HG03103 (cell line): Measurements from ENCODE around the gene CACHD1.

Experiments used
- ATAC-seq: cut with Tn5 transposase; IDR thresholded peaks from one replicate; pipeline ENCODE4 v1.9.1; 2021; ENCODE audit warnings: low read depth; ENCODE audit not compliant: unreplicated experiment

Gene CACHD1

DNA sequence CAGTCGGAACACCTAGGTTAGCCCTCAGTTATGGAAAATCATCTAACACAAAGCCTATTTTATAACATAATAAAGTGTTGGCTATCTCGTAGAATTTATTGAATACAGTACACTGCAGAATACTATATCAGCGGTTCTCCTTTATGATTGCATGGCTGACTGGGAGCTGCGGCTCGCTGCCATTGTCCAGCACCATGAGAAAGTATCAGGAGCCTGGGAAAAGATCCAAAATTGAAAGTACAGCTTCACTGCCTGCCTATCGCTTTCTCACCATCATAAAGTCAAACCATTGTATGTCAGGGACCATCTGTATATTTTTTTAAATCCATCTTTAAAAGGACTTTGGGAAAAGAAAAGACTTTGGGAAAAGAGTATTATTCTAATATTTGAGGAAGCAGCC lies 163.0 kb downstream of the CACHD1 start:
- ATAC-seq, result no peak

DNA sequence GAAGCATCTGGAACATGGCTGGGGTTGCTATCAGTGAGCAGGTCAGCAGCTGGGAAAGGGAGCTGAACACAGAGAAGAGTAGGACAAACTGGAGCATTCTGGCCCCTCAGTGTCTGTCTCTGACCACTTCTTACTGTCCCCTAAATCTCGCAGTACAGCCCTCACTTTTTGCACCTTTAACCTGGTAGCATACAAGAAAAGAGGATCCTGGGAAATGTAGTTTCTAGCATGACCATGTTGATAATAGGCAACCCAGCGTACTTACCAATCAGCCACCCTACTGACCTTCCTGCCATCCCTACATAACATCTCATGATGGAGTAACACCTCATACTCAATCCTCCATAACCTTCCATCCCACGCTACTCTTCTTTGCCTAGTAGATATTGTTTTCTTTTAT lies 175.8 kb downstream of the CACHD1 start:
- no peak for ATAC-seq

DNA sequence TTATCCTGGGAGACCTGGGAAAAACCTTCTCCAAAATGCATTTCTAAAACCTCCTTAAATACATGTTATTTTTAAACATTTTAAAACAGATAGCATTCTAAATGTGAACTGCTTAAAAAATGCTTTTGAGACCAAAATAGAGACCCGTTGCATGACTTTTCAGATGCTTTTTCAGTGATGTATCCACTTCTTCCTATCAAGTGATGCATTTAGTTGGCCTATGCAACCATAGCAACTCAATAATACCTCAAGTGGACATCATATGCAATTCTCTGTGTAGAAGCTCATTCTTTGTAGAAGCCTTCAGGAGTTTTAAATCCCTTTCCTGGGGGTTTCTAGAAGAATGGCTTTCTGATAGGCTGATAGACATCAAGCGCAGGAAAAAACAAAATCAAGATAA lies 180.5 kb downstream of the CACHD1 start:
- no peak for ATAC-seq

DNA sequence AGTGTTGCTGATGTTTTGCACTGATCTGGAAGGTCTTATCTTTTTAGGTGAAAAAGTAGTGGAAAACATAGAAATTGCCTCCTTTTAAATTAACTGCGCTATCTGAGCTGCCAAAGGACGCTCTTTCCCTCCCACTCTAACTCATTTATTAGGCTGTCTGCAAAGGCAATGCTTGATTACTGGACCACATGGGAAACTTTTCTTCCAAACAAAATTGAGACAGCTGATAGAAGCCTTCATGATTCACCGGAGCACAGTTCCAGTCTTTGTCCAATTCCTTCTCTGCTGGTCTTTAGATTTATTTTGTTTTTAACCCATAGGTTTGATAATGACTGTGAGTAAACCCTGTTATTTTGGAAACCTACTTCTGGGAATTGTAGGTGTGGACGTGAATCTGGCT lies 181.9 kb downstream of the CACHD1 start:
- ATAC-seq, result no peak

DNA sequence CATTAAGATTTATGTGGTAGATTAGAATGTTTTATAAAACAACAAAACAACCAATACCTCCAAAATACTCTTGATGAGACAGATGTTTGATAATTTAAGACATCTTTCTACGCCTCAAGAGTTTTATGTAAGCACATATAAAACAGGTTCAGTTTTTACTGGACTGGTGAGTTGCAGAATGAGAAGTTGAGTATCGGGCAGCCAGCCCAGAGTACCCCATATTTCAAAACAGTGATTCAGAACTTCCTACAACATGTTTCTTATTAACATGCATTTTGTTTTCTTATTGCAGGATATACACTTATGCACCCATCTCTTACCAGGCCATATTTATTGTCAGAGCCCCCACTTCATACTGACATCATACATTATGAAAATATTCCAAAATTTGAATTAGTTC lies 183.5 kb downstream of the CACHD1 start:
- ATAC-seq, result no peak

DNA sequence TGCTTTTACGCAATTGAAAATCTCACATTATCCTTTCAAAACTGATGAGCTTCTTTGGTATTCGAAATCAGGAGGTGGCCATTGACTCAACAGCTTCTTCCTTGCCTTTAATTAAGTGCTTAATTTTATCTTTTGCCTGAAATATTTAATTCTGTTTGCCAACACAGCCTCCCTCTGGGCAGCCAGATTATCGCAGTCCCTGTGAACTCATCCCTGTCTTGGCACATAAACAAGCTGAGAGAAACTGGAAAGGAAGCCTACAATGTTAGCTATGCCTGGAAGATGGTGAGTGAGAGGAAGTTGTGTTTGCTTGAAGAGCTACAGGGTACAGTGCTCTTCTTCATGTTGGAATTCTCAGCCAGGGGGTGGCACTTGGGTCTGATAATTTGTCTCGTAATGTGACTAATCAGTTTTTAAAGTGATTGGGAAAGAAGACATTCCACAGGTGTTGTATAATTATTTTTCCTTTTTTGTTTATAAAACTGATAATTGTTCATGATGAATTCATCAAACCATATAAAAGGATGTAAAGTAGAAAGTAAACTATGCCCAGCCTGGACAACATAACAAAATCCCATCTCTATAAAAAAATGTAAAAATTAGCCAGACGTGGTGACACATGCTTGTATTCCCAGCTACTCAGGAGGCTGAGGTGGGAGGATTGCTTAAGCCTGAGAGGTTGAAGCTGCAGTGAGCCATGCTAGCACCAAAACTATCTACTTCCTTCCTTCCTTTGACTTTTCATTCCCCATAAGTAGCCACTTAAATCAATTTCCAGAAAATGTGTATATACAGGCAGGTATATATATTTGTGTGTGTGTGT lies 184.8 kb downstream of the CACHD1 start:
- no peak for ATAC-seq

DNA sequence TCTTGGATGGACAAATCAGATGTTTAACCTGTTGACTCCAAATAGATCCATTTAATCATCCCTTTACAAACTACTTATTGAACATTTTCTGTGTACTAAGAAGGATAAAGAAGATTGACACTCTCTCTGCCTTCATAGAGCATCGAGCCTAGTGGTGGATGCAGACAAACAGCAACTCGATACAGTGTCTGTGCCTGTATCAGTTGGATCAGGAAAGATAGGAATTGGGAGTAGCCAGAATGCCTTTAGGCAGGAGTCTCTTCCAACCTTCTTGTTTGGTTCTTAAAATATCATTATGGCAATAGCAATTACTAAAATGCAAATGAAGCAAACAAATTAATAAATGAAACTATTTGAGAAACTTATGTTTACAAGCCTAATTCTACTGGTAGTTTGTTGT lies 185.9 kb downstream of the CACHD1 start:
- ATAC-seq, result no peak

DNA sequence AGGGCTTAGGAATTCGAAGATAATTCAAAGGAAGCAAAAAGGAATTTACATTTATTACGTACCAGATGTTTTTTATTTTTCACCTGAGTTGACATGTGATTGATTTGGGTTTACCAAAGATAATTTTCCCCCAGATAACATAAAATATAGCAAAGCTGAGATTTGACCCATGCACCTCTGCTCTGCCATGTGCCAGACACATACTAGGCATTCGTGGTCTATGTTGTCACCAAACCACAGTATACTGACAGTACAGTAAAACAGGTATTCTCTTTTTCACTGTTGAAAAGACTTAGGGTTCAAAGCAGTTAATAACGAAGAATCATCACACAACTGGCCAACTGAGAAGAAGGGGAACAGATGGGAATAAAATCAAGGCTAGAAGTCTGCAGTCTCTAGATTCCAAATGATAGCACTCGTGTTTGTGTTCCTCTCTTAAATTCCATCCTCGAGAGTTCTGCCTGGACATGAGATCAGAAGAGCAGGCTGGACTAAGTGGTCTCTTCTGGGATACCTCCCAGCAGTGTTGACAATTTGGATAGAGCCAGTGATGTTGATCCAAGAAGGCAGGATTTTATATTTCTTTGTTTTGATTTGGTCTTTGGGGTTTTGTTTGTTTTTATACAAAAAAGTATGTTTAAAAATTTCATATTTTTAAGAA lies 189.7 kb downstream of the CACHD1 start:
- ATAC-seq, result no peak

DNA sequence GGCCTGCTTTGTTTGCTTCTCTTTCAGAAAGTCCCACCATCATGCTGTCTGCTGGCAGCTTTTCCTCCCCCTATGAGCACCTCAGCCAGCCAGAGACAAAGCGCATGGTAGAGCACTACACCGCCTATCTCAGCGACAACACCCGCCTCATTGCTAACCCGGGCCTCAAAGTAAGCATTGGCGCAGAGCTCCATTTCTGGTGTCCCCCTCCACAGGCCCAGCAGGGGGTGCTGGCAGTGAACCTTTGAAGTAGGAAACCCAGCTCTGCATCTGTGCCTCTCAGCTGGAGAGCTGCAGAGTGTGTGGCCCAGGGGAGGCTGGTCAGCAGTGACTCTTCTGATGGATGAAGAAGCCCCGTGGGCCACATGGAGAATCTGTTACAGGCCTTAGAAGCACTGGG lies 193.7 kb downstream of the CACHD1 start:
- no peak for ATAC-seq

DNA sequence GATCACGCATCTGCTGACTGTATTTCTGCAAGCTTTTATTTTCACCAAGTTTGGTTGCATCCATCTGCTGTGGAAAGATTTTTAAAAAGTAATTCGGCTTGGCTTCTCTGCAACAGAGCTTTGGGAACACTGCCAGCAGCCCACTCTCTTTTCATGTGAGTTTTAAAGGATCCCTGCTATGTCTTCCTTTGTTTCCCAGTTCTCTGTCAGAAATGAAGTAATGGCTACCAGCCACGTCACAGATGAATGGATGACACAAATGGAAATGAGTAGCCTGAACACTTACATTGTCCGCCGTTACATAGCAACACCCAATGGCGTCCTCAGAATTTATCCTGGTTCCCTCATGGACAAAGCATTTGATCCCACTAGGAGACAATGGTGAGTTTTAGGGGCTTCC lies 194.4 kb downstream of the CACHD1 start:
- ATAC-seq, result no peak

DNA sequence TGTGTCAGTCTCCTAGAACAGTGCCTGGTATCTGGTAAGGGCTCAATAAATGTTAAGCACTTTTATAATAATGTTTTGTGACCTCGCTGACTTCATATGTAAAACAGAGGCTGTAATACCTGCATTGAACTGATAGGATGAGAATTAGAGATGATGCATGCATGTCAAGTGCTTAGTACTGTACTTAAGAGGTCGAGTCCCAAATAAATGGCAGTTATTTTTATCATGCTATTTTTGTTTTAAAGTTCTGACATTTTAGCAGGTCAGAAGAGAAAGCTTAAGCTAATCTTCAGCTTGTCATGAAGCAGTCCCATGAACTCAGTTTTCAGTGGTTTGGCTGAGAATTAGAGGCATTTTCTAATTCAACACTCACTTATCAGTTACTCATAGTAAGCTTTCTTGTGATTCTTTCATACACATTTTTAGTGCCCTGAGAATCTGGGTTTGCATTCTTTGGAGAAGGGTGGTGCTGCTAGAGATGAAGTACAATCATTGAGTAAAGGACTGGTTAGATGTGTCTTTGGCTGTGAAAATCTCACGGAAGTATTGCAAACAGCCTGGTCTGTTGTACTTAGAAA lies 199.3 kb downstream of the CACHD1 start:
- ATAC-seq, result no peak

DNA sequence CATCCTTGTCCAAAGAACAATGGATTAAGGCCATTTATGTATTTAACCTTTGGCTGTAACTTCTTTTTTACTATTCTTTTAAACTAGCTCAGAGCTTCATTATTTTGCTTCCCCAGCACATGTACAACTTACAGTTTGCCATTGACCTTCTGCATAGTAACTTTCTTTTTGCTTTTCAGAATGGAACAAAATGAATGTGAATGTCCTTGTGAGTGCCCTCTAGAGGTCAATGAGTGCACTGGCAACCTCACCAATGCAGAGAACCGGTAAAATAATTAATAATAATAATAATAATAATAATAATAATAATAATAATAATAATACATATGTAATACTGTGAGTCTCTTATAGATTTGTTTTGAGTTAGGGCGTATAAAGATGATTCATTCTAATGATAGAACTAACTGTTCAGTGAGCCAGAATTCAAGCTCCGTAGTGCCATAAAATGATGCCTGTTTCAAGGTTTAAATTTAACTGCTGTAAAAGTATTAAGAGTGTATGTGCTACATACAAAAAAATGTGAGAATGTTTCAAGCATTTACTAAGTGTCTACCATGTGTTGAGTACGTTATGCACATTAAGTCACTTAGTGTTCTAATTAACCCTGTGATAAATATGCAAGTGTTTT lies 205.9 kb downstream of the CACHD1 start:
- no peak for ATAC-seq

DNA sequence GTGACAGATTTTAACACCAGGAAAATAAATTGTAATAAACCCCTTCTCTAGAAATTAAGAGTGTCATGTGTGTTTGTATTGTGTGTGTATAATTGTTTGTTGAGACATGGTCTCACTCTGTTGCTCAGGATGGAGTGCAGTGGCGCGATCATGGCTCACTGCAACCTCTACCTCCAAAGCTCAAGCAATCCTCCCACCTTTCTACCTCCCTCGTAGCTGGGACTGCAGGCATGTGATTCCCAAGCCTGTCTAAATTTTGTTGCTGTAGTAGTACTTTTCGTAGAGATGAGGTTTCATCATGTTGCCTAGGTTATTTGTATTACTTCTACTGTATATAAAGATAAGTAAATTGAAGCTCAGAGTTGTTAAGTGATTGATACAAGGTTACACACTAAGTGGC lies 206.5 kb downstream of the CACHD1 start:
- ATAC-seq, result no peak

DNA sequence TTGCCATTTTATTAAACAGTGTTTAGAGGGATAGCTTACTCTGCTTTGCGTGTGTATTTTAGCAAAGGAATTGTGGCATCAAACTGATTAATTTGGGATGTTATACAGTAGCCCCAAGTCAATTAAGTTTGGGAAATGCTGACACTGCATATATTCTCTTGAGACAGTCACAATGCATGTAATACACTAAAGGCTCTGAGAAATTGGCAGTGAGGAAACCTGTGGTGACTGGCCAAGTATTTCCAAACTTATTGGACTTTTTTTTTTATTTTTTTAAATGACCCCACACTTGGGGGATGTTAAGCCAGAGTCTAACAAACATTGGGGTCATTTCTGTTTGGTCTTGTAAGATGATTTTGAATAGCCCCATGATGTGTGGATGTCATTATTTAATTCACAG lies 207.6 kb downstream of the CACHD1 start:
- ATAC-seq, result no peak

DNA sequence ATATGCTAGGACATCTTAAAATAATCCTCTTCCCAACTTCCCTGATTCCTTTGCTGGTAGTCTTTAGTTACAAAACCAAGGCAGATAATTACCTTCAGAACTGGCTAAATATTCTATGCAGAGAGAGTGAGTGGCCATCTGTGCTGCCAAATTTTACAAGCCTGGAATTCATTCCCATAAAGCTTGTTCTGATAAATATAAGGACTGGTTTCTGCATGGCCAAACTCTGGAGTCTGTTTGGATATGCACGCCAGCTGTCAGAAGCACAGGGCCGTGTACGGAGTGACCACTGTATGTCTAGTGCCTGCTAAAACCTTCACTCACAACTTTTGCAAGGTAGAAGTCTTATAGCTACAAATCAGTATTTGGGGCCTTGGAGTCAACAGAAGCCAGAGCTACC lies 208.4 kb downstream of the CACHD1 start:
- no peak for ATAC-seq

DNA sequence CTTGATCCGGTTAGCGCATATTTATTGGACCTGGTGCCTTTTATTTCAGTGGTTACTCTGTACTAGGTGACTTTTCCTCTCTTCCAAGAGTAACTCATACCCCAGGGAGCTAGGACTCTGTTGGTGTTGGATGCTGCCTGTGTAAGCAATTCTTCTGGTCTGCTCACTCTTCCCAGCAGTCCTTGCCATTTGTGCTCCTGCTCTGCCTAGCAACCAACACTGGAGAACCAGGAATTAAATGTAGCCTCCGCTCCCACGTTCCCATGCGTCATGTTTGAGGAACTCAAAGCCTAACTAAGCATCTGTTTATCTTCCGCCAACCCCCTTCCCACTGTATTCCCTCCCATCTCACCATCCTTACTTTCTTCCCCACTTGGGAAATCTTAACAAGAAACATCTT lies 209.2 kb downstream of the CACHD1 start:
- ATAC-seq, result no peak

DNA sequence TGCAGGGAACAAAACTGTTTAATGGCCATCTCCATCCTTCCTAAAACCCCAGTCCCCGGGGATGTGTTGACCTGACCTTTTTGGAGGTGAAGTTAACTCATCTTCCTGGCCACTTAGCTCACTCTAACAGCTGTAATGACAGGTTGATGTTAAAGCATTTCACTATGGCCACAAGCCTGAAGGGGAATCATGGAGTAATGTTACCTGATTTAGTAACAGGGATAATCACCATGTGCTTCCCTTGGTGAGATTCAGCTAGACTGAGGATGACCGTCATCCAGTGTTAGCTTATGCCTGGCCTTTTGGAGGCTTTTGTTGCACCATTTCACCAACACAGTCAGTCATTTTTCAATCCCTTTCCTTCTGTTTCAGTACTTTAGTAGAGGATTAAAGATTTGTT lies 210.7 kb downstream of the CACHD1 start:
- no peak for ATAC-seq

DNA sequence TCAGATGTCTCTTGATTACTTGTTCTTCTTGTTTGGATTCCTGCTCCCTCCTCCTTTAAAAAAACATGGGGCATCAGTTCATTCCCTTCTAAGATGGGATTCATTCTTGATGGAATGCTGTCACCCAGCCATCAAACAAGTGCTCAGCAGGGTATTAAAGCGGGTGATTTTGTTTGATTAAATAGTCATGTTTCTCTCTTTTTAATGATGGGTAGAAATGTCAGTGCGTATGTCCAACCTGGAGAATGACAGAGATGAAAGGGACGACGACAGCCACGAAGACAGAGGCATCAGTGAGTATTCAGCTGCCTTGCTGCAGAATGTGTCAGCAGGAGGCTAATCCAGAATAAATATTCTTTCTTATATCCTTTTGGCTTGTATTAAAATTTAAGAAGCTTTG lies 211.1 kb downstream of the CACHD1 start:
- ATAC-seq, result no peak

DNA sequence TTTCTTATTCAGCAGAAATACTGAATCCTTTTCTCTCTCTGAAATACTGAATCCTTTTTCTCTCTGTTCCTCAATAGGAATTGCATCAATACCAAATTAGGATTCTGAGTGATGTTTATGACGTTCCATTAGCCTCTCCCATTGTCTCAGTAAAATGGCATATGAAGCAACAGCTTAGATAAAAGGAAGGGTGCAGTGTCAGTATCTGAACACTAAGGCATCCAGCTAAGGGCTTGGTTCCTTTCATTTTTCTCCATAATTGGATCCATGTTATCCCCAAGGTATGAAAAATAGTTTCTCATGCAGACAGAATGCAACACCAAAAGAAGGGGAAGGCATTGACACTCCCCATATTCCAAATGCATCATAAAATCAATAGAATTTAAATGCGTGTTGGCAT lies 213.5 kb downstream of the CACHD1 start:
- no peak for ATAC-seq

DNA sequence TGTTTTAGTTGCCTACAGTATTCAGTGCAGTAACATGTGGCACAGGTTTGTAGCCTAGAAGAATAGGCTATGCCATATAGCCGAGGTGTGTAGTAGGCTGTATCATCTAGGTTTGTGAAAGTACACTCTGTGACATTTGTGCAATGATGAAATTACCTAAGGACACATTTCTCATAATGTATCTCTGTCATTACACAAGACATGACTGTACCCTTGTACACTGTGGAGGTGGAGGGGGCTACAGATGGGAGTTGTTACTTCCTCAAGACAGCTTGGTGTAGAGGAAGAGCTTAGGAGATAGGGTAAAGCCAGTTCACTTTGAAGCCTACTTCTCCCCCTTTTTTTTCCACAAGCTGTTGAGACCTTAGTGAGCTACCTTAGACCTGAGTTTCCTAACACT lies 215.3 kb downstream of the CACHD1 start:
- ATAC-seq, result no peak

DNA sequence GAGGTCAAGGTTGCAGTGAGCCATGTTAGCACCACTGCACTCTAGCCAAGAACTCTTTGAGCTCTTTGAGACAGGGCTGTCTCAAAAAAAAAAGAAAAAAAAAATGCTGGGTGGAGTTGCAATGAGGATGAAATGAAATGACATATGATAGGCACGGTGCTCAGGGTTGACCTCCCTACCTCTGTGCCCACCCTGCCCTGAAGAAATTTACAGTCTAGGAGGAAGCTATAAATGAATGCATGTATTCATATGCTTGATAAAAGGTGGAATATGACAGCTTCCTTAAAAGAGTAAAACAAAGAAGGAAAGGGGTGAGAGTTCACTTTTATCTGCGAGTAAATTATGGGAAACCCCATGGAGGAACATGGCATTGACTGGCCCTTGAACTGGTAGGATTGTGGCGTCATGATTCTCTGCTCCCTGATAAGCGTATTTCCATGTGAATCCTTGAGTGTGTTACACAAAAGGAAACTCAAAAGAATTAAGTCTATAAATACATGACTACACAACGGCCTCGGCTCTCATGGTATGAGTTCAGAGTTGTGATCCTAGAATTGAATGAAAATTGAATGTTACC lies 215.9 kb downstream of the CACHD1 start:
- no peak for ATAC-seq
